GM10248 (cell line): ENCODE measurements around the gene VPS35L.
"Not testable (repeated sequence)": the region's sequence is repeated elsewhere in the genome, so short reads cannot be mapped to it uniquely, and the experiment has no call there.

Experiments
- CTCF ChIA-PET: fragments of 300-600 bp; sonication (Branson Sonifier 250); formaldehyde crosslinking; extraction: SDS; loops from one replicate; lab custom pipeline; 2021; ENCODE audit warnings: antibody characterized with exemption; lab: Yijun Ruan, JAX
- POLR2A ChIA-PET: fragments of 350-650 bp; sonication (Branson Sonifier 250); formaldehyde crosslinking; extraction: SDS; loops from one replicate; lab custom pipeline; 2020; ENCODE audit warnings: antibody characterized with exemption; lab: Yijun Ruan, JAX
- DNase-seq: peaks from one replicate; pipeline ENCODE4 v3.0.0; 2012; ENCODE audit errors: extremely low spot score
- TF ChIP-seq, protein P1 (sequence below): IDR thresholded peaks from 2 replicates; pipeline ENCODE4 v1.5.1; 2012; ENCODE audit warnings: mild to moderate bottlenecking, low read depth; ENCODE audit errors: extremely low read depth, missing control alignments, control extremely low read depth

The VPS35L gene

DNA sequence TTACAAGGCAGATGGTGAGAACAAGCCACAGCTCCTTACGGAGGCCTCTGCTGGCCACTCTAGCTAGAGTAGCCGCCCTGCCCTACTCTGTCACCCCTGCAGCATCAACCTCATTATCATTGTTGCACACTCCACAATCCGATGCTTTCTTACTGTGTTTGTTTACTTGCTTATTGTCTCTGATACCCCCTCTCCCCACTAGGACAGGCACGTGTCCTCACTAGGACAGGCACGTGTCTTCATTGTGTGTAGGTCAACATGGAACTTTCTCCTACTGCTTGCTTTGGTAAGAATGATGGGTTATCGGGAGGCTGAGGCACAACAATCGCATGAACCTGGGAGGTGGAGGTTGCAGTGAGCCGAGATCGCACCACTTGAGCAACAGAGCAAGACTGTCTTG is 98.6 kb downstream of the VPS35L start:
- TF ChIP-seq, protein P1, sequence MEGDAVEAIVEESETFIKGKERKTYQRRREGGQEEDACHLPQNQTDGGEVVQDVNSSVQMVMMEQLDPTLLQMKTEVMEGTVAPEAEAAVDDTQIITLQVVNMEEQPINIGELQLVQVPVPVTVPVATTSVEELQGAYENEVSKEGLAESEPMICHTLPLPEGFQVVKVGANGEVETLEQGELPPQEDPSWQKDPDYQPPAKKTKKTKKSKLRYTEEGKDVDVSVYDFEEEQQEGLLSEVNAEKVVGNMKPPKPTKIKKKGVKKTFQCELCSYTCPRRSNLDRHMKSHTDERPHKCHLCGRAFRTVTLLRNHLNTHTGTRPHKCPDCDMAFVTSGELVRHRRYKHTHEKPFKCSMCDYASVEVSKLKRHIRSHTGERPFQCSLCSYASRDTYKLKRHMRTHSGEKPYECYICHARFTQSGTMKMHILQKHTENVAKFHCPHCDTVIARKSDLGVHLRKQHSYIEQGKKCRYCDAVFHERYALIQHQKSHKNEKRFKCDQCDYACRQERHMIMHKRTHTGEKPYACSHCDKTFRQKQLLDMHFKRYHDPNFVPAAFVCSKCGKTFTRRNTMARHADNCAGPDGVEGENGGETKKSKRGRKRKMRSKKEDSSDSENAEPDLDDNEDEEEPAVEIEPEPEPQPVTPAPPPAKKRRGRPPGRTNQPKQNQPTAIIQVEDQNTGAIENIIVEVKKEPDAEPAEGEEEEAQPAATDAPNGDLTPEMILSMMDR: no peak
- no peak for DNase-seq
- ChIA-PET POLR2A (no interaction called here), CTCF (interaction anchor here (0.7 to 1.0 kb wide), 2 partner anchors 13 to 254 kb away, joined by 3 read pairs; no protein-coding TSS in a partner anchor)

DNA sequence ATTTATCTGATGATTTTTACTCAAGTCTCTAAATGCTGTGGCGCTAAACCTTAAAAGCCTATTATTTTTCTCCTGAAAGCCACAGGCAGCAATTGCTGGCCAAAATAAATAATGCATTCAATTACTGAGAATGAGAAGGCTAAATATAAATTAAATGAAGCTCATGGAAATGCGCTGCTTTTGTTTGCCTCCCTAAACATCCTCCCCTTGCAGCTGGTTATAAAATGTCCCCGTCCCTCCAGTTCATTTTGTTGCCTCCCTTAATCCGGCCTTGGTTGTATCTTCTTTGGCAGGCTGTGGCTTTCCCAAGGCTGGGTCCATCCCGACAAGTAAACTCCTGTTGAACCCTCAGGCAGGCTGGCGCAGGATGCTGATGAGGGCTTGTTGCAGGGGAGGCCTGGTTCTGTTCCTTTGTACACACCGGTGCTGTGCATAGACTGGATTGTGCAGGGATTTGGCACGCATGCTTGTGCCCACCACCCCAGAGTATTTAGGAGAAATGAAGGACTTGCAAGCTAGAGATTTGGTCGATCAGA is 99.8 kb downstream of the VPS35L start:
- DNase-seq: no peak
- CTCF ChIA-PET: interaction anchor here (1.0 to 1.5 kb wide), 2 partner anchors 14 to 16 kb away, joined by 3 to 4 read pairs; no protein-coding TSS in a partner anchor
- TF ChIP-seq, protein P1: no peak
- POLR2A ChIA-PET: no interaction called here

DNA sequence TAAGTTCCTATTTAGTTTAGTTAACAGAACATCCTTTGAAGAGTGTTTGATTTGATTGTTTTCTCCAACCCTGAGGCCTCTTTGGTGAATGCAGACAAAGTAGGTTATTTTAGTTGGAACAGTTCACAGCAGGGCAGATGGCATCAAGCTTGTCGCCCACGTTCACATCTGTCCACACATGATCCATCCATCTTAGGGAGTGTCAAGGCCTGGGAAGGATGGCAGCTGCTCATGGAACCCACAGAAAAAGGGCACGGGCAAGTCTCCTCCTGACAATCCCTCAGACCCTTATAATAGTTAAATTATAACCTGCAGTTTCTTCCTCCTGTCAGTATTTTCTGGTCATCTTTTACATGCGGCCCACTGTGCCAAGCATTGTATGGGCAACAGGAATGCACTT is 102.3 kb downstream of the VPS35L start:
- ChIA-PET POLR2A (no interaction called here), CTCF (no interaction called here)
- TF ChIP-seq, protein P1: no peak
- DNase-seq: no peak

DNA sequence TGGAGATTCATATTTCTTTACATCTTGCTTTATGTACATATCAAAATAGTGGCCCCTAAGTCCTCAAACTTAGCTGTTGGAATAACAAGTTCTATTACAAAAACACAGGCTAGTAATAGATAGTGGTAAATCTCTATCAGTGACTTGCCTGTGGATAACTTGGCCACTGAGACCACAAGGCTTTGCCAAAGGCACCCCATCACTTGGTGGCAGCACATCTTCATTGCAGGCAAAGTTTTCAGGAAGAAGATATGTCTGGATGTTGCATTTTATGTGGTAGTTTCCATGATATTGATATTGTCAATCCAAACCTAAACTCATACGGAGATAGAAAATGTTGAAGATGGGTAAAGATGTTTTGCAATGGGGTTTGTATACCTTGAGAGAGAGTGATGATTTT is 104.1 kb downstream of the VPS35L start:
- ChIA-PET CTCF (no interaction called here), POLR2A (no interaction called here)
- no peak for DNase-seq
- TF ChIP-seq, protein P1: no peak

DNA sequence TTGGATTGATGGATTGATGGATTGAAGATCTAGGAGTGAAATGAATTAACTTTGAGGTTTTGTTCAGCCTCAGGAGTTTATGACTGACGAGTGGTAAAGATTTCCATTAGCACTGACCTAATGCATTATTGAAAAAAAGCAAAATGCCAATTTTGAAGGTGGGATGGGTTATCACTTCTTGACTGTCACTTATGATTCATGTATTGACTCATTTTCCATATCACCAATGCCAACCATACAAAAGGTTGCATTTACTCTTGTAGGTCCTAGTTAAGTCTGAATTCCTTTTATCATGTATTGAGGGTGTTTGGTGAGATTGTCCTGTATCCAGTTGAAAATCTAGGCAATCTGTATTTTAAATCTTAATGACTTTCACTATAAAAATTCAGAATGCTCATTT is 104.9 kb downstream of the VPS35L start:
- ChIA-PET POLR2A (no interaction called here), CTCF (no interaction called here)
- TF ChIP-seq, protein P1: no peak

DNA sequence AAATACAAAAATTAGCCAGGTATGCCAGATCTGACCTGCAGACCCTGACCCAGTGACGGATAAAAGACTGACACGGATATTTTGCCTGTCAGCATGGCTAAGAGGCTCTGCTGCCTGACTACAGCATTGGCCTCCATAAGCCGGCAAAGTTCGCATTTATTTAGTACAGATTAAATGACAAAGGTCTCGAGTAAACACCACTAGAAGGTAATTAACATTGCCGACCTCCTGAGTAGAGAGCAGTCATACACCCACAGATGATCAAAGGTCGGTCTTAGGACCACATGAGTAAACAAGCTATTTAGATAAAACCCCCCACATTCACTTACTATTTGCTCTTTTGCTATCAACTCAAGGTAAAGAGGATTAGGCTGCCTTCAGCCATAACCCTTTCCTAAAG is 106.8 kb downstream of the VPS35L start:
- CTCF ChIA-PET: interaction anchor here (1.3 to 3.1 kb wide), 2 partner anchors 9 to 55 kb away, joined by 3 to 10 read pairs; no protein-coding TSS in a partner anchor
- POLR2A ChIA-PET: no interaction called here
- no peak for DNase-seq
- TF ChIP-seq, protein P1: no peak

More for the DNA sequence above, 104.9 kb downstream of the VPS35L start:
- DNase-seq: no peak

DNA sequence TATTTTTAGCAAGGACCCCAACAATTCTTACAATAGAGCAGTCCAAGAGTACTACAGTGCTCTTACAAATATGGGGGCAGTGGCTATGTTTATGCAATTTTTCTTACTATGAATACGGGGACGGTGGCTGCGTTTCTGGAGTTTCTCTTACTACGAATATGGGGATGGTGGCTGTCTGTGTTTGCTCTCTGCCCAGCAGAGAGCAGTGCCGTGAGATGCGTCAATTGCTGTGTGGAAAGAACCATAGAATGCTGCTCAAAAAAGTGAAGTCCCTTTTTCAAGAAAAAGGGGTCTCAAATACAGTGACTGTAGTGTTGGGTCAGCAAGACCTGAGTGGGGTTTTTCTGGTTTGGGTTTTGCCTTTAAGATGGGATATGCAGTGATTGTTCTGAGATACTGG is 108.7 kb downstream of the VPS35L start:
- no peak for DNase-seq
- TF ChIP-seq, protein P1: no peak
- POLR2A ChIA-PET: no interaction called here
- CTCF ChIA-PET: interaction anchor here (1.2 to 3.1 kb wide), 2 partner anchors 7 to 15 kb away, joined by 4 to 10 read pairs; no protein-coding TSS in a partner anchor

DNA sequence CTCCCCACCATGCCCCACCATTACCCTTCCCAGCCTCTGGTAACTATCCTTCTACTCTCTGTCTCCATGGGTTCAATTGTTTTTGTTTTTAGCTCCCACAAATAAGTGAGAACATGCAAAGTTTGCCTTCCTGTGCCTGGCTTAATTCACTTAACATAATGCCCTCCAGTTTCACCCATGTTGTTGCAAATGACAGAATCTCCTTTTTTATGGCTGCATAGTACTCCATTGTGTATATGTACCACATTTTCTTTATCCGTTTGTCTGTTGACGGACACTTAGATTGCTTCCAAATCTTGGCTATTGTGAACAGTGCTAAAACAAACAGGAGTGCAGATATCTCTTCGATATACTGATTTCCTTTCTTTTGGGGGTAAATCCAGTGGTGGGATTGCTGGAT is 109.8 kb downstream of the VPS35L start:
- DNase-seq, POLR2A ChIA-PET: not testable (repeated sequence)
- CTCF ChIA-PET: interaction anchor here (0.8 kb wide), 1 partner anchor 18 kb away, joined by 3 read pairs; no protein-coding TSS in a partner anchor
